GM03348 (cell line): ENCODE data around the gene EMP3.
A peak's percentile ranks its signal among the peaks of the same experiment; 100 is the strongest.
"Not testable (repeated sequence)": the region's sequence is repeated elsewhere in the genome, so short reads cannot be mapped to it uniquely, and the experiment has no call there.

Experiments used
- DNase-seq: peaks from one replicate; pipeline ENCODE4 v3.0.0; 2012; ENCODE audit warnings: low spot score

Gene EMP3

GRCh38 chr19:48348045-48348444, 22.7 kb downstream of the EMP3 start:
- no peak for DNase-seq

- no peak for DNase-seq
Measured at GRCh38 chr19:48348737-48349136, 23.4 kb downstream of the EMP3 start.

GRCh38 chr19:48350856-48351255, 25.5 kb downstream of the EMP3 start:
- DNase-seq = no peak

GRCh38 chr19:48351341-48351752, 26.0 kb downstream of the EMP3 start:
- peak; percentile 74 for DNase-seq

- no peak for DNase-seq
Measured at GRCh38 chr19:48353677-48354076, 28.3 kb downstream of the EMP3 start.

GRCh38 chr19:48354332-48354992, 29.1 kb downstream of the EMP3 start:
- no peak for DNase-seq

GRCh38 chr19:48355365-48355954, 30.1 kb downstream of the EMP3 start:
- no peak for DNase-seq

GRCh38 chr19:48359123-48359522, 33.8 kb downstream of the EMP3 start:
- no peak for DNase-seq

GRCh38 chr19:48361912-48362311, 36.6 kb downstream of the EMP3 start:
- no peak for DNase-seq

GRCh38 chr19:48362716-48363499, 37.6 kb downstream of the EMP3 start:
- DNase-seq = peak; percentile 93

GRCh38 chr19:48363500-48363809, 38.1 kb downstream of the EMP3 start:
- no peak for DNase-seq

- DNase-seq = peak; percentile 100
Measured at GRCh38 chr19:48363810-48364597, 38.7 kb downstream of the EMP3 start, which contains the start of the genes SYNGR4 and TMEM143. Gene SYNGR4 (plus strand): TSS chr19:48364367. CDS start chr19:48365843, 1,476 bp downstream. Gene TMEM143 (minus strand): TSS chr19:48363940. CDS start chr19:48363920, 20 bp downstream.

GRCh38 chr19:48364598-48365348, 39.4 kb downstream of the EMP3 start:
- no peak for DNase-seq

GRCh38 chr19:48365602-48366001, 40.2 kb downstream of the EMP3 start:
- no peak for DNase-seq

- no peak for DNase-seq
Measured at GRCh38 chr19:48367855-48368254, 42.5 kb downstream of the EMP3 start.

GRCh38 chr19:48368936-48369335, 43.6 kb downstream of the EMP3 start:
- DNase-seq = no peak

- DNase-seq = no peak
Measured at GRCh38 chr19:48370955-48371354, 45.6 kb downstream of the EMP3 start.

GRCh38 chr19:48371367-48371766, 46.0 kb downstream of the EMP3 start:
- DNase-seq = no peak

- not testable (repeated sequence) for DNase-seq
Measured at GRCh38 chr19:48371771-48372170, 46.4 kb downstream of the EMP3 start.

GRCh38 chr19:48372904-48373303, 47.6 kb downstream of the EMP3 start:
- DNase-seq = no peak

GRCh38 chr19:48373567-48373966, 48.2 kb downstream of the EMP3 start:
- DNase-seq = no peak

- DNase-seq = no peak
Measured at GRCh38 chr19:48378194-48378570, 52.8 kb downstream of the EMP3 start.
